Naive B cell (primary cell): ENCODE measurements around the gene RIPOR2. TPM values are rescaled to one million over a fixed set of nuclear protein-coding genes. Genes with fewer than 3 reads are reported as not detected.
"Not testable (repeated sequence)": the region's sequence is repeated elsewhere in the genome, so short reads cannot be mapped to it uniquely, and the experiment has no call there.

Experiments used
- ATAC-seq, 2 donors: fragments of 150-1000 bp; cut with Tn5 transposase; 2 replicates each; pipeline ENCODE4 v1.10.0; 2021; ENCODE audit warnings: low read depth in 2 of 2, mild to moderate bottlenecking in 2 of 2, moderate library complexity in 2 of 2
- DNase-seq: peaks from one replicate; pipeline ENCODE4 v3.0.0; 2022
- H3K27ac Mint-ChIP-seq, 6 donors: one replicate each; pipeline ENCODE4 v1.8.0; 2020 to 2022; ENCODE audit warnings: mild to moderate bottlenecking in 6 of 6, mixed read lengths in 6 of 6, moderate library complexity in 5 of 6, inconsistent platforms in 2 of 6
- H3K27me3 Mint-ChIP-seq, 3 donors: one replicate each; pipeline ENCODE4 v1.8.0; 2021 to 2022; ENCODE audit warnings: mixed read lengths in 3 of 3, mild to moderate bottlenecking in 1 of 3
- H3K36me3 Mint-ChIP-seq, 2 donors: one replicate each; pipeline ENCODE4 v1.8.0; 2020 to 2022; ENCODE audit warnings: mixed read lengths in 2 of 2, inconsistent platforms in 1 of 2, mild to moderate bottlenecking in 1 of 2
- H3K4me1 Mint-ChIP-seq, 3 donors: one replicate each; pipeline ENCODE4 v1.8.0; 2020 to 2022; ENCODE audit warnings: mixed read lengths in 3 of 3, inconsistent platforms in 1 of 3, mild to moderate bottlenecking in 1 of 3, moderate library complexity in 1 of 3
- H3K4me3 Mint-ChIP-seq, 8 donors: one replicate each; pipeline ENCODE4 v1.8.0; 2020 to 2022; ENCODE audit warnings: mild to moderate bottlenecking in 8 of 8, mixed read lengths in 8 of 8, moderate library complexity in 8 of 8, inconsistent platforms in 2 of 8
- H3K9me3 Mint-ChIP-seq, 7 donors: one replicate each; pipeline ENCODE4 v1.8.0; 2020 to 2022; ENCODE audit warnings: mixed read lengths in 7 of 7, mild to moderate bottlenecking in 5 of 7, inconsistent platforms in 2 of 7, moderate library complexity in 1 of 7
- polyA plus RNA-seq, 6 donors: library from polyadenylated mRNA; unstranded; fragments of 300-500 nt; fragmentation: Illumina TruSeq; gene quantifications; one replicate each; pipeline ENCODE4 v1.2.3, GENCODE V29; 2021; ENCODE audit warnings: low read depth in 6 of 6

The RIPOR2 gene
- polyA plus RNA-seq, 6 donors from 2014 or later: 464 to 666 (median 484) TPM

DNA sequence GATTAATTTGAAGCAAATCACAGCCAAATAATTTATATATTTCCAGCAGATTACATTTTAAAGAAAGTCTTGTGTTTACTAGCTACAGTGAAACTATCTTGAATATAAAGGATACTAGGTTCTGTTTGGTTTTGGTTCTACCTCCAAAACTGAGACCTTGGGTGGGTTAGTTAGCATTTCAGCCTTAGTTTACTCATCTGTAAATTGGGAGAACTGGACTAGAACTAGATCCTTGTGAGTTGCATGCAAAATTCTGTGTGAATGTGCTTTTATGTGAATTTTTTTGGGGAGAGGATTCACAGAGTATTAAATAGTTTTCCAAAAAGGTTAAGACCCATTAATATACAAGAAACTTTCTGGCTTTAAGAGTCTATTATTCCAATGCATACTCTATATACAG lies 156.9 kb downstream of the RIPOR2 start:
- Mint-ChIP-seq H3K27me3 (no peaks in the 10 kb centered on the region), H3K36me3 (peaks cover 0 to 8% of the 10 kb centered on the region in 2 donors), H3K4me3 (peak overlapping the region in 1 of 8 donors; percentile 56), H3K27ac (no peak overlapping the region), H3K9me3 (no peaks in the 10 kb centered on the region), H3K4me1 (peaks cover 13 to 24% (median 15%) of the 10 kb centered on the region in 3 donors)
- DNase-seq: no peak
- ATAC-seq: no peak

DNA sequence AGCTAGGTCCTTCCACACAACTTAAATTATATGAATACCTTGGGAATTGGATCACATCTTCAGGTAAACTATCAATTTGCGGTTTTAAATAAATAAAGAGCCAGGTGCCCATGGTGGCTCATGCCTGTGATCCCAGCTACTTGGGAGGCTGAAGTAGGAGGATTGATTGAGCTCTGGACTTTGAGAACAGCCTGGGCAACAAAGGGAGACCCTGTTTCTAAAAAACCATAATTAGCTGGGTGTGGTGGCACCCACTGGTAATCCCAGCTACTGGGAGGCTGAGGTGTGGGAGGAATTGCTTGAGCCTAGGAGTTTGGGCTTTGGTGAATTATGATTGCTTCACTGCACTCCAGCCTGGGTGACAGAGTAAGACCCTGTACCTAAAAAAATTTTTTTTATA lies 157.6 kb downstream of the RIPOR2 start:
- no peak for ATAC-seq
- Mint-ChIP-seq H3K4me1 (peaks cover 13 to 24% (median 15%) of the 10 kb centered on the region in 3 donors), H3K4me3 (no peak overlapping the region), H3K9me3 (no peaks in the 10 kb centered on the region), H3K27ac (peak overlapping the region in 1 of 6 donors; percentile 25), H3K27me3 (no peaks in the 10 kb centered on the region), H3K36me3 (peaks cover 0 to 8% of the 10 kb centered on the region in 2 donors)
- DNase-seq: no peak

DNA sequence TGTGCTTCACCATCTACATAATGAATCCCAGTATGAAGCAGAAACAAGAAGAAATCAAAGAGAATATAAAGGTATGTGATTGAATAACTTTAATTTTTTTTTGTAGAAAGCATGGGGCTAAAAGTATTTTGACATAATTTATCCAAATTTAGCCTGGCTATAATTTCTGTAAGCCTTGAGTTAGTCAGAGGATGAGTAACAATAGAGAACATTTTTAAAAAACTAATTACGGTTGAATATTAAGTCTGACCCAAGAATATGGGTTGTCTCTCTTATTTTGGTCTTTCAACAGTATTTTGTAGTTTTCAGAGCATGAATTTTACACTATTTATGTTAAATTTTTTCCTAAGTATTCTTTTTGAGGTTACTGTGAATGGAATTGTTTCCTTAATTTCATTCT lies 158.5 kb downstream of the RIPOR2 start:
- no peaks in the 10 kb centered on the region for H3K9me3 Mint-ChIP-seq
- peak overlapping the region in 1 of 8 donors; percentile 7 for H3K4me3 Mint-ChIP-seq
- peaks cover 0 to 6% of the 10 kb centered on the region in 2 donors for H3K36me3 Mint-ChIP-seq
- DNase-seq: no peak
- no peak for ATAC-seq
- H3K27ac Mint-ChIP-seq: no peak overlapping the region
- H3K27me3 Mint-ChIP-seq: no peaks in the 10 kb centered on the region
- H3K4me1 Mint-ChIP-seq: peaks cover 13 to 24% (median 15%) of the 10 kb centered on the region in 3 donors

DNA sequence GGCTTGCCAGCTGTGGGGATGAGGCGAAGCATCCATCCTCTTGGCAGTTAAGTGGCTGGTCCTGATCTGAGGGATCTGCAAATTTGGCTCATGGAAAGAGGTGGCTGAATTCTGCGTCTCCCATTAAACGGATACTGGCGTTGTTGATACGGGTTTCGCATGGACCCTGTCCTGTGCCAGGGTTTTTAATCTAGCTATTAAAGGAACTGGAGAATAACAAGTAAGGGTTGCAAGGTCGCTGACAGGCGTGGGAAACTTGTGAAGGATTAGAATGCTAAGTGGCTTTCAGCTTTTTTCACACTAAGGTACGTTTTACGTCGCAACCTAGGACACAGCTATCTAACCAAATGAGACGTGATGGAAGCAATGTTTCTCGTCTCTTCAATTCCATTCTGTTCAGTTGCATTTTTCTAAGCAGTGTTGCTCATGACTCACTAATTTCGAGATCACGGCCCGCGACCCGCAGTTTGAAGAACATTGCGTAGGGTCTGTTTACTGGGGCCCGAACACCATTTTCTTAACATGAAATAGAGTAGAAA lies 160.2 kb downstream of the RIPOR2 start:
- H3K4me1 Mint-ChIP-seq: peaks cover 13 to 24% (median 15%) of the 10 kb centered on the region in 3 donors

DNA sequence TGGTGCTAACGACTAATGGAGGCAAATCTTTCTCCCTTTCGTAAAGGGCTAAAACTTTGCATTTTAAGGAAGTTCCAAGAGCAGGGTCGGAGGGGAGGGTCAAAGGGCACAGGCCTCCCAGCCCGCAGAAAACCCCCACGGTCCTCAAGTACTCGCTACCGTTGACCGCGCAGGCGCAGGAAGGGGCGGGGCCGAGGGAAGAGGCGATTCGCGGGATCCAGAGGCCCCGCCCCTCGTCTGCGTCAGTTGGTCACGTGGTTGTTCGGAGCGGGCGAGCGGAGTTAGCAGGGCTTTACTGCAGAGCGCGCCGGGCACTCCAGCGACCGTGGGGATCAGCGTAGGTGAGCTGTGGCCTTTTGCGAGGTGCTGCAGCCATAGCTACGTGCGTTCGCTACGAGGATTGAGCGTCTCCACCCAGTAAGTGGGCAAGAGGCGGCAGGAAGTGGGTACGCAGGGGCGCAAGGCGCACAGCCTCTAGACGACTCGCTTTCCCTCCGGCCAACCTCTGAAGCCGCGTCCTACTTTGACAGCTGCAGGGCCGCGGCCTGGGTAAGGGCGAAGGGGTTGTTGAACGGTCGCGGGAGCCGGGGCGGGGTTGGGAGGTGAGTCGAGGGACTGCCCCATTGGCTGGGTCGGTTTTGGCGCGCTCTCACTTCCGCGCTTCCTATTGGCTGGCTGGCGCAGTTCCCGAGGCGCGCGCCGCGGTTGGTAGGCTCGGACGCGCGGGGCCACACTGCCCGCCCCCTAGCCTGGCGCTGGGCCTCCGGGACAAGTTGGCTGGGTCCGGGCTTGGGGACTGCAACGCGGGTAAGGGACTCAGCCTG lies 160.9 kb downstream of the RIPOR2 start, which contains the start of gene GMNN:
Gene GMNN, plus strand, starts transcription at position 242 of the 824 bp plus-strand sequence. CDS start 2,310 bp downstream, outside the sequence.
- peak; percentile 97 for DNase-seq
- peak; percentile 85 to 90 for ATAC-seq
- Mint-ChIP-seq H3K9me3 (no peaks in the 10 kb centered on the region), H3K36me3 (no peaks in the 10 kb centered on the region), H3K4me1 (peaks cover 12 to 22% (median 13%) of the 10 kb centered on the region in 3 donors), H3K27ac (peak within 1 kb of the TSS; percentile 93 to 99 (median 98)), H3K4me3 (peak within 1 kb of the TSS; percentile 98 to 100 (median 99)), H3K27me3 (no peaks in the 10 kb centered on the region)

More for the DNA sequence above, 160.2 kb downstream of the RIPOR2 start:
- ATAC-seq (no peak), DNase-seq (no peak)
- Mint-ChIP-seq H3K27ac (peak overlapping the region; percentile 93 to 99 (median 98)), H3K27me3 (no peaks in the 10 kb centered on the region), H3K4me3 (peak overlapping the region; percentile 98 to 100 (median 99)), H3K9me3 (no peaks in the 10 kb centered on the region), H3K36me3 (no peaks in the 10 kb centered on the region)

DNA sequence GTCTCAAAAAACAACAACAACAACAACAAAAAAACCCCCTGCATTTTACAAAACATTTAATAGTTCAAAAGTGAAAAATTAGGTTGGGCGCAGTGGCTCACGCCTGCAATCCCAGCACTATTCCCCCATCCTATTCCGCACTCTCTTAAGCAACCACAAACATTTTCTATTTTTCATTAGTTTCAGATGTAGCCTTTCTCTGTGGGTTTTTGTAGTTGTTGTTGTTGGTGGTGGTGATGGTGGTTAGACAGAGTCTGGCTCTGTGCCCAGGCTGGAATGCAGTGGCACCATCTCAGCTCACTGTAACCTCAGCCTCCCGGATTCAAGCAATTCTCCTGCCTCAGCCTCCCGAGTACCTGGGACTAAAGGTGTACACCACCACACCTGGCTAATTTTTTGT lies 167.4 kb downstream of the RIPOR2 start:
- Mint-ChIP-seq H3K27ac (no peak overlapping the region), H3K4me1 (no peaks in the 10 kb centered on the region), H3K9me3 (no peaks in the 10 kb centered on the region), H3K36me3 (no peaks in the 10 kb centered on the region), H3K4me3 (no peak overlapping the region), H3K27me3 (no peaks in the 10 kb centered on the region)
- DNase-seq (no peak), ATAC-seq (no peak)

DNA sequence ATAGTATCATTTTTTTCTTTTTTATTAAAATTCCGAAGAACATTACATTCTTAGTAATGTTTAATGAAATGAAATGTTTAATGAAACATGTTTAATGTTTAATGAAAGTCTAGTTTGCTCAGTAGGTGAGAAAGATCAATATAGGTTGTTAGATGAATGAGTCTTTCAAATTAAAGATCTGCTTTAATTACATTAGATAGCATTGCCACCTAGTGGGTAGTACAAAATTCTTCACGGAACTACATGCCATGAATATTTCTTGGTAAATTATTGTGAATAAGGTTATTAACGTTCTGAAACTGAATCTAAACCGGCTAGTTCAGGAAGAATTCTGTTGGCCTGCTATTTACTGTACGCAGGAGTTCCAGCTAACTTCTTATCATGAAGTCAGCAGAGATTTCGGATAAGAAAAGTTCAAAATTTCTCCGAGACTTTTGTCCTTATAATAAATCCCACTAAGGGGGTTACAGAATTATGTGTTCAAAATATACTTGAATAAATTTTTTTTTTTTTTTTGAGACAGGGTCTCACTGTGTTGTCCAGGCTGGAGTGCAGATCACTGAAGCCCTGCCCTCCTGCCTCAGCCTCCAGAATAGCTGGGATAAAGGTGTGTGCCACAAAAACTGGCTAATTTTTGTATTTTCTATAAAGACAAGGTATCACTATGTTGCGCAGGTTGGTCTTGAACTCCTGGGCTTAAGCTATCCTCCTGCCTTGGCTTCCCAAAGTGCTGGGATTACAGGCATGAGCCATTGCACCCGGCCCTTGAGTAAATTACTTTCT lies 168.9 kb downstream of the RIPOR2 start:
- no peaks in the 10 kb centered on the region for H3K36me3 Mint-ChIP-seq
- no peak overlapping the region for H3K27ac Mint-ChIP-seq
- no peaks in the 10 kb centered on the region for H3K27me3 Mint-ChIP-seq
- DNase-seq: peak; percentile 39
- peaks cover 0 to 2% (median 0%) of the 10 kb centered on the region in 7 donors for H3K9me3 Mint-ChIP-seq
- H3K4me3 Mint-ChIP-seq: no peak overlapping the region
- H3K4me1 Mint-ChIP-seq: peaks cover 1 to 3% (median 2%) of the 10 kb centered on the region in 3 donors
- peak; percentile 55 to 69 for ATAC-seq

DNA sequence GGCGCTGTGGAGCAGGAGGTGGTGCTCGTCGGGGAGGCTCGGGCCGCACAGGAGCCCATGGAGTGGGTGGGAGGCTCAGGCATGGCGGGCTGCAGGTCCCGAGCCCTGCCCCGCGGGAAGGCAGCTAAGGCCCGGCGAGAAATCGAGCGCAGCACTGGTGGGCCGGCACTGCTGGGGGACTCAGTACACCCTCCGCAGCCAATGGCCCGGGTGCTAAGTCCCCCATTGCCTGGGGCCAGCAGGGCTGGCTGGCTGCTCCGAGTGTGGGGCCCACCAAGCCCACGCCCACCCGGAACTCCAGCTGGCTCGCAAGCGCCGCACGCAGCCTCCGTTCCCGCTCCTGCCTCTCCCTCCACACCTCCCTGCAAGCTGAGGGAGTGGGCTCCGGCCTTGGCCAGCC lies 169.8 kb downstream of the RIPOR2 start:
- not testable (repeated sequence) for H3K27ac Mint-ChIP-seq, ATAC-seq, H3K36me3 Mint-ChIP-seq, H3K4me3 Mint-ChIP-seq, H3K4me1 Mint-ChIP-seq, H3K9me3 Mint-ChIP-seq, DNase-seq, H3K27me3 Mint-ChIP-seq

DNA sequence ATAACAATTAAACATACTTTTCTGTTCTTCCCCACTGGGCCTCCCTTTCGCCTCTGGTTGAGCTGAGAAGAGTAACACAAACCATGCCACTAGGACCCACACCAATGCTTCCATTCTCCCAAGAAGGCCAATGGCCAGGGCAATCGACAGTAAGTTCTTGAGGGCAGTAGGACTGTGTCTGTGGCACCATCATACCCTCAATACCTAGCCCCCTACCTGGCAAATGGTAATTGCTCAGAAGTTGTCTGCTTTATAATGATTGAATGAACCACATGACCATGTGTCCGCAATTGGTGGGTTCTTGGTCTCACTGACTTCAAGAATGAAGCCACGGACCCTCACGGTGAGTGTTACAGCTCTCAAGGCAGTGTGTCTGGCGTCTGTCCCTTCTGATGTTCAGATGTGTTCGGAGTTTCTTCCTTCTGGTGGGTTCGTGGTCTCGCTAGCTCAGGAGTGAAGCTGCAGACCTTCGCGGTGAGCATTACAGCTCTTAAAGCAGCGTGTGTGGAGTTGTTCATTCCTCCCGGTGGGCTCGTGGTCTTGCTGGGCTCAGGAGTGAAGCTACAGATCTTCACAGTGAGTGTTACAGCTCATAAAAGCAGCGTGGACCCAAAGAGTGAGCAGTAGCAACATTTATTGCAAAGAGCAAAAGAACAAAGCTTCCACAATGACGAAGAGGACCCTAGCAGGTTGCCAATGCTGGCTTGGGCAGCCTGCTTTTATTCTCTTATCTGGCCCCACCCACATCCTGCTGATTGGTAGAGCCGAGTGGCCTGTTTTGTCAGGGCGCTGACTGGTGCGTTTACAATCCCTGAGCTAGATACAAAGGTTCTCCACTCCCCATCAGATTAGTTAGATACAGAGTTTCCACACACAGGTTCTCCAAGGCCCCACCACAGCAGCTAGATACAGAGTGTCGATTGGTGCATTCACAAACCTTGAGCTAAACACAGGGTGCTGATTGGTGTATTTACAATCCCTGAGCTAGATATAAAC lies 170.6 kb downstream of the RIPOR2 start:
- H3K4me1 Mint-ChIP-seq, H3K4me3 Mint-ChIP-seq, H3K36me3 Mint-ChIP-seq, ATAC-seq, H3K27me3 Mint-ChIP-seq, H3K9me3 Mint-ChIP-seq, DNase-seq: not testable (repeated sequence)
- H3K27ac Mint-ChIP-seq: peak overlapping the region in 1 of 6 donors; percentile 16

DNA sequence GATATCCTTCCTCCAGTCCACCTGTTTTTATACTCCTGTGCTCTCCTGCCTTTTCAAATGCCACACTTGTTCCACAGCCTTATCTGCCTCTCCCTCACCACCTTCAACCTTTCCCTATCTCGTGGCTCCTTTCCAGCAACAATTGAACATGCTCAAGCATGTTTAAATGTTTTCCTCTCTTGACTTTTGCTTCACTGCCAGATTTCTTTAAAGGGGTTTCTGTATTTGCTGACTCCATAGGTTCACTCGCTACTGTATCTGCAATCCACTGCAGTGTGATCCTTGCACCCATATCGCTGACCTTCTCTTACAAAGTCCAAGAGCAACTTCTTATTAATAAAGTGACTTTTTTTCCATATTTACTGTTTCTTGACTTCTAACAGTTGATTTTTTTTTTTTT lies 172.2 kb downstream of the RIPOR2 start:
- no peak overlapping the region for H3K4me3 Mint-ChIP-seq
- ATAC-seq (no peak), DNase-seq (no peak)
- peaks cover 3 to 9% (median 7%) of the 10 kb centered on the region in 3 donors for H3K4me1 Mint-ChIP-seq
- H3K9me3 Mint-ChIP-seq: peaks cover 0 to 4% (median 0%) of the 10 kb centered on the region in 7 donors
- peak overlapping the region in 1 of 6 donors; percentile 30 for H3K27ac Mint-ChIP-seq
- H3K27me3 Mint-ChIP-seq: no peaks in the 10 kb centered on the region
- no peaks in the 10 kb centered on the region for H3K36me3 Mint-ChIP-seq

DNA sequence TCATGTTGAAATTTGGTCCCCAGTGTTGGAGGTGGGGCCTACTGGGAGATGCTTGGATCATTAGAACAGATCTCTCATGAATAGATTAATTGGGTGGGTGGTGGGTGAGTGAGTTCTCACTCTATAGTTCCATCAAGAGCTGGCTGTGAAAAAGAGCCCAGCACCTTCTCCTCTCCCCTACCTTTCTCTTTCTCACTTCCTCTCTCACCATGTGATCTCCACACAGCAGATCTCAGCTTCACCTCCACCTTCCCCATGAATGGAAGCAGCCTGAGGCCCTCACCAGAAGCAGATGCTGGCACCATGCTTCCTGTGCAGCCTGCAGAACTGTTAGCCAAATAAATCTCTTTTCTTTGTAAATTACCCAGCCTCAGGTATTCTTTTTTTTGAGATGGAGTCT lies 173.9 kb downstream of the RIPOR2 start:
- Mint-ChIP-seq H3K27me3 (no peaks in the 10 kb centered on the region), H3K27ac (peak overlapping the region in 1 of 6 donors; percentile 48), H3K9me3 (peaks cover 0 to 4% (median 0%) of the 10 kb centered on the region in 7 donors), H3K36me3 (no peaks in the 10 kb centered on the region), H3K4me1 (peaks cover 3 to 9% (median 7%) of the 10 kb centered on the region in 3 donors), H3K4me3 (no peak overlapping the region)
- ATAC-seq (no peak), DNase-seq (no peak)

DNA sequence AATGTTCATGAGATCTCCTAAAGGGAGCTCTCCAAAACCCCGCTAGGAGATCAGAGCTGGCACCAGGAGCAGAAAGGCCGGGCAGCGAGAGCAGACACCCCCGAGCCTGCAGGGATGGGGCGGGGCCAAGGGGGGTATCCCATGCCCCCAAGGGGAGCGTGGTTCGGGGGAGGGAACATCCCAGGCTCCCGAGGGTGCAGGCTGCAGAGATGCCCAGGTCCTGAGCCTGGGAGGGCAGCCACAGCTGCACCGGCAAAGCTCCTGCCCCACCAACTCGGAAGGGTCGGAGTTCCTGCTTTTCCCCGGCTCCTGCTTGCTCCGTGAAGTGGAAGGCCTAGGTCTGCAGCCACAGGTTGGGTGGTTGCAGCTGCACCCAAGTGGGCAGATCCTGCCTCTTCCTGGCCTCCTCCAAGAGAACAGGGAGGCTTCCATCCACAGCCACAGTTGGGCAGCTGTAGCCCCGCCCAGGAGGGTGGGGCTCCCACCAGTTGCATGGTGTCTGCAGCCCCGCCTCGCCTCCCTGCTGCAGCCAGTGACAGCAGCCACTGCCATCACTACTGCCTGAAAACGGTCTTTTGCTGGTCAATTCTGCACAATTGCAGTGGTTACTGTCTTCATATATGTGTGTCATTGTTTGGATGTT lies 174.4 kb downstream of the RIPOR2 start:
- peaks cover 3 to 9% (median 7%) of the 10 kb centered on the region in 3 donors for H3K4me1 Mint-ChIP-seq
- H3K36me3 Mint-ChIP-seq: no peaks in the 10 kb centered on the region
- no peak for ATAC-seq
- H3K27ac Mint-ChIP-seq: peak overlapping the region in 2 of 6 donors; percentile 48 to 49
- H3K9me3 Mint-ChIP-seq: peaks cover 0 to 4% (median 0%) of the 10 kb centered on the region in 7 donors
- H3K27me3 Mint-ChIP-seq: no peaks in the 10 kb centered on the region
- no peak overlapping the region for H3K4me3 Mint-ChIP-seq
- no peak for DNase-seq
